Muscle layer of colon (tissue), 2 donors: ENCODE results near the gene NPAT.
"Not testable (repeated sequence)": the region's sequence is repeated elsewhere in the genome, so short reads cannot be mapped to it uniquely, and the experiment has no call there.

Experiments used
- H3K27ac ChIP-seq: one replicate; pipeline ENCODE4 v1.7.0; 2013; ENCODE audit warnings: low read depth, mild to moderate bottlenecking, low read length, moderate library complexity
- H3K27me3 ChIP-seq, 2 donors: one replicate each; pipeline ENCODE4 v1.7.0; 2013; ENCODE audit warnings: low read length in 2 of 2, mild to moderate bottlenecking in 2 of 2; ENCODE audit not compliant: insufficient read depth in 2 of 2, control insufficient read depth in 1 of 2
- H3K36me3 ChIP-seq: one replicate; pipeline ENCODE4 v1.7.0; 2013; ENCODE audit warnings: mild to moderate bottlenecking, low read length; ENCODE audit not compliant: insufficient read depth
- H3K4me1 ChIP-seq: one replicate; pipeline ENCODE4 v1.7.0; 2013; ENCODE audit warnings: mild to moderate bottlenecking, low read length; ENCODE audit not compliant: insufficient read depth
- H3K4me3 ChIP-seq, 2 donors: one replicate each; pipeline ENCODE4 v1.7.0; 2013; ENCODE audit warnings: low read length in 2 of 2, low read depth in 1 of 2, mild to moderate bottlenecking in 1 of 2, moderate library complexity in 1 of 2
- H3K9ac ChIP-seq: one replicate; pipeline ENCODE4 v1.7.0; 2013; ENCODE audit warnings: low read length
- H3K9me3 ChIP-seq: one replicate; pipeline ENCODE4 v1.7.0; 2013; ENCODE audit warnings: mild to moderate bottlenecking, low read length
- donor health status: abdominal sarcoma.
- donor health status: Adenocarcinoma of cecum.

The NPAT gene

DNA sequence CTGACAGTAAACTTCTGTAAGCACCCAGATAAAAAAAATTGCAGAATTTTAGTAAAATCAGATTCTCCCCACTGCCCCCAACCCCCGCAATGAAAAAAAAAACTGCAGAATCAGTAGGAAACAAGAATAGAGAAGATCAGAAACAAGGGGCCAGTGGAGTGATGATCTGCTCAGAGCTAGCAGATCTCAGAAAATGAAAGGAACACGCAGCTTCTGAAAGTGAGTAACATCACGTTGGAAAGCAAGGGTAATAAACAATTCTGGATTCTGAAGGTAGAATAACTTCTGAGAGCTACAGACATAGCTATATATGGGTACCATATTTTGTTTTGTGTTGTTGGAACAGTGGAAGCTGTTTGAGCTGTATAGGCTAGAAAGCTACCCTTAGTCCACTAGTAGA lies 77.8 kb downstream of the NPAT start:
- Histone ChIP-seq H3K4me1 (no peaks in the 10 kb centered on the region), H3K27me3 (no peaks in the 10 kb centered on the region), H3K36me3 (peaks cover 78% of the 10 kb centered on the region), H3K9ac (no peak overlapping the region), H3K27ac (no peak overlapping the region), H3K4me3 (no peak overlapping the region), H3K9me3 (no peaks in the 10 kb centered on the region)

DNA sequence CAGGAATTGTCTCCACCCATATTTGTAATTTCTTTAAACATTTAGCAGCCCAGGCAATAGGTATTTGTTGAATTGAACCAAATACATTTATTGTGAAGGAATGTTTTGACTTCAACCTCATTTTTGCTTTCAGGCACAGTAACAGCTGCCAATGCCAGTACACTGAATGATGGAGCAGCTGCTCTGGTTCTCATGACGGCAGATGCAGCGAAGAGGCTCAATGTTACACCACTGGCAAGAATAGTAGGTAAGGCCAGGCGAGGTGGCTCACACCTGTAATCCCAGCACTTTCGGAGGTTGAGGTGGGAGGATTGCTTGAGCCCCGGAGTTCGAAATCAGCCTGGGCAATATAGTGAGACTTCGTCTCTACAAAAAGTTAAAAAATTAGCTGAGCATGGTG lies 80.1 kb downstream of the NPAT start:
- no peaks in the 10 kb centered on the region for H3K27me3 ChIP-seq
- no peak overlapping the region for H3K27ac ChIP-seq
- peaks cover 75% of the 10 kb centered on the region for H3K36me3 ChIP-seq
- no peaks in the 10 kb centered on the region for H3K4me1 ChIP-seq
- H3K9me3 ChIP-seq: no peaks in the 10 kb centered on the region
- H3K4me3 ChIP-seq: no peak overlapping the region
- no peak overlapping the region for H3K9ac ChIP-seq

DNA sequence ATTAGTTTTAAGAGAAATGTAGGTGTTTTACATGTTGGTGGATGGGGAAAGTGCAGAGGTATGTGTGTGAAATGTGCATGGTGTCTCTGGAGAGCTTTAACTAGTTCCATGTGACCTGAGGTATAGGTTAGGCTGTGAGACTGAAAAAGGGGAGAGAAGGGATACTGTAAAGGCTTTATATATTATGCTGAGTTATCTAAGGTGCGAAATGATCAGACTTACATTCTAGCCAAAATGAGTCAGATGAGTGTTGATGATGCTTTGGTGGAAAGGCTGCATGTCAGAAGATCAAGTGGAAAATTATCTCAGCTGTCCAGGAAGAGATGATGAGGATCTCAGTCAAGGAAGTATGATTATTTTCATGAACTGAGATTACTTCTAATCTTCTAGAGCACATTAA lies 85.2 kb downstream of the NPAT start:
- no peak overlapping the region for H3K4me3 ChIP-seq
- no peaks in the 10 kb centered on the region for H3K4me1 ChIP-seq
- H3K27me3 ChIP-seq: no peaks in the 10 kb centered on the region
- no peaks in the 10 kb centered on the region for H3K9me3 ChIP-seq
- no peak overlapping the region for H3K9ac ChIP-seq
- peaks cover 61% of the 10 kb centered on the region for H3K36me3 ChIP-seq
- no peak overlapping the region for H3K27ac ChIP-seq

GRCh38 chr11:108135845-108136544 lies 86.4 kb downstream of the NPAT start:
- H3K4me1 ChIP-seq: no peaks in the 10 kb centered on the region
- H3K9me3 ChIP-seq: no peaks in the 10 kb centered on the region
- peaks cover 56% of the 10 kb centered on the region for H3K36me3 ChIP-seq
- H3K9ac ChIP-seq: no peak overlapping the region
- H3K27me3 ChIP-seq: no peaks in the 10 kb centered on the region
- H3K4me3 ChIP-seq: no peak overlapping the region
- no peak overlapping the region for H3K27ac ChIP-seq

DNA sequence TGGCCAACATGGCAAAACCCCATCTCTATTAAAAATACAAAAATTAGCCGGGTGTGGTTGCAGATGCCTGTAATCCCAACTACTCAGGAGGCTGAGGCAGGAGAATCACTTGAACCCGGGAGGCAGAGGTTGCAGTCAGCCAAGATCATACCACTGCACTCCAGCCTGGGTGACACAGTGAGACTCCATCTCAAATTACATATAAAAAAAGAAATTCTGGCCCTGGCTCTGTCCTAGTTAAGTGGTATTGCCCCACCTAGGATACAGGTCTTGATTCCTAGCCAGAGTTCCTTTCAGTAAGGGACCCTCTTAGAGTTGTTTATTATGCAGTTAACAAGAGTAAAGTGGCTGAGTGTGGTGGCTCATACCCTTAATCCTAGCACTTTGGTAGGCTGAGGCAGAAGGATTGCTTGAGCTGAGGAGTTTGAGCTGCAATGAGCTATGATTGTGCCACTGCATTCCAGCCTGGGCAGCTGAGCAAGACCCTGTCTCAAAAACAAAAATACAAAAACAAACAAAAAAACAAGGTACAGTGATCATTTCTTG lies 89.4 kb downstream of the NPAT start:
- H3K4me3 ChIP-seq, H3K27me3 ChIP-seq, H3K9me3 ChIP-seq, H3K27ac ChIP-seq, H3K4me1 ChIP-seq, H3K9ac ChIP-seq: not testable (repeated sequence)
- H3K36me3 ChIP-seq: peaks cover 36% of the 10 kb centered on the region

DNA sequence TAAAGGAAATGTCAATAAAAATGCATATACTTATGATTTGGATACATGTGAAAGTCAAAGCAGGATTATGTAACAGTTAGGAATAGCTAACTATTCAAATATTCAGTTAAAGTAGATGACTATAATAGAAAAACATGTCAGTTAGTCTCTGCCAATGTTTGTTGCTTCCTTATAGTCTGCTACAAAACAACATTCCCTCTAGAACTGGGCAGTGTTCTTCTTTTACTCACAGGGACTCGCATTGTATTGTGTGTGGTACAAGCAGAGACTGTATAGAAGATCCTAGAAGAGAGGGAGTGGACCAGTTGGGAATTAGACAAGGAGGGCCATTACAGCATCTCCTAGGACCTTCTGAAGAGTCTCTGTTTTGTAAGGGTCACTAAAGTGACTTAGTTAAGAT lies 90.4 kb downstream of the NPAT start:
- H3K27me3 ChIP-seq: no peaks in the 10 kb centered on the region
- no peak overlapping the region for H3K9ac ChIP-seq
- H3K36me3 ChIP-seq: peaks cover 38% of the 10 kb centered on the region
- H3K9me3 ChIP-seq: no peaks in the 10 kb centered on the region
- H3K4me1 ChIP-seq: no peaks in the 10 kb centered on the region
- no peak overlapping the region for H3K4me3 ChIP-seq
- H3K27ac ChIP-seq: no peak overlapping the region

- no peaks in the 10 kb centered on the region for H3K27me3 ChIP-seq
- peaks cover 12% of the 10 kb centered on the region for H3K4me1 ChIP-seq
- H3K4me3 ChIP-seq: no peak overlapping the region
- H3K27ac ChIP-seq: no peak overlapping the region
- H3K9ac ChIP-seq: no peak overlapping the region
- H3K9me3 ChIP-seq: no peaks in the 10 kb centered on the region
- peaks cover 19% of the 10 kb centered on the region for H3K36me3 ChIP-seq
These were observed 93.7 kb downstream of the NPAT start for GRCh38 chr11:108128772-108129171.

- Histone ChIP-seq H3K4me3 (no peak overlapping the region), H3K9me3 (no peaks in the 10 kb centered on the region), H3K27ac (no peak overlapping the region), H3K9ac (no peak overlapping the region), H3K27me3 (no peaks in the 10 kb centered on the region), H3K4me1 (peaks cover 35% of the 10 kb centered on the region), H3K36me3 (peaks cover 5% of the 10 kb centered on the region)
These were observed 97.3 kb downstream of the NPAT start for GRCh38 chr11:108125096-108125495.

GRCh38 chr11:108122166-108122628 lies 100.2 kb downstream of the NPAT start:
- H3K9ac ChIP-seq: peak overlapping the region; percentile 66
- no peaks in the 10 kb centered on the region for H3K9me3 ChIP-seq
- H3K27ac ChIP-seq: peak overlapping the region; percentile 83
- no peaks in the 10 kb centered on the region for H3K27me3 ChIP-seq
- H3K36me3 ChIP-seq: no peaks in the 10 kb centered on the region
- peaks cover 35% of the 10 kb centered on the region for H3K4me1 ChIP-seq
- peak overlapping the region; percentile 53 to 95 for H3K4me3 ChIP-seq

- H3K4me3 ChIP-seq: peak within 1 kb of the TSS; percentile 53 to 95
- H3K9ac ChIP-seq: peak within 1 kb of the TSS; percentile 66
- H3K27ac ChIP-seq: peak within 1 kb of the TSS; percentile 83
- H3K27me3 ChIP-seq: no peaks in the 10 kb centered on the region
- no peaks in the 10 kb centered on the region for H3K36me3 ChIP-seq
- no peaks in the 10 kb centered on the region for H3K9me3 ChIP-seq
- H3K4me1 ChIP-seq: peaks cover 35% of the 10 kb centered on the region
These were observed 100.9 kb downstream of the NPAT start, which contains the start of gene ACAT1 for GRCh38 chr11:108121274-108122155. TSS of gene ACAT1 (plus strand) at chr11:108121567. CDS start at chr11:108121607, 40 bp downstream.

GRCh38 chr11:108120936-108121273 lies 101.5 kb downstream of the NPAT start:
- Histone ChIP-seq H3K4me1 (peaks cover 41% of the 10 kb centered on the region), H3K4me3 (peak overlapping the region; percentile 53 to 95), H3K27ac (peak overlapping the region; percentile 83)
- H3K9ac ChIP-seq, H3K9me3 ChIP-seq, H3K27me3 ChIP-seq, H3K36me3 ChIP-seq: not testable (repeated sequence)
